Measurements from ENCODE around the gene NAALADL2.

NAALADL2 gene

GRCh38 chr3:175001091-175001490, 142.0 kb downstream of the NAALADL2 start:
- no peak for DNase-seq

- no peak for DNase-seq
These were observed 143.6 kb downstream of the NAALADL2 start for GRCh38 chr3:175002732-175003143.

DNA sequence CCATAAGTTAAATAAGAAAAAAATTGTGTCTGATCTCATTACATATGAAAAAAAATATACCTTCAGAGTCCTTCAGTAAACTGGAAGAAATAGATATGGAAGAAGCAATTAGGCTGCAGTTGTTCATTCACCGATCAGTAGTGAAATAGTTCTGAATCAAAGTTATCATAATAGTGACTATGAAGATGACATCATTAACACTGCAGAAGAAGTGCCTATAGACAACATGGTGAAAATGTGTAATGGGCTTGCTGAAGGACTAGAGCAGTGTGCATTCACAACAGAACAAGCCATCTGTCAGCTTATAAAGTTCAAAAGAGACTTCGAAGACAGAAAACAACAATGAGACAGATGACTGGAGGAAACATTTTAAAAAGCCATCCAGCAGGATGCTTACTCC, 144.5 kb downstream of the NAALADL2 start:
- no peak for DNase-seq

- DNase-seq, result no peak
These were observed 146.1 kb downstream of the NAALADL2 start for GRCh38 chr3:175005193-175005592.

GRCh38 chr3:175005881-175006280, 146.7 kb downstream of the NAALADL2 start:
- DNase-seq, result no peak

DNA sequence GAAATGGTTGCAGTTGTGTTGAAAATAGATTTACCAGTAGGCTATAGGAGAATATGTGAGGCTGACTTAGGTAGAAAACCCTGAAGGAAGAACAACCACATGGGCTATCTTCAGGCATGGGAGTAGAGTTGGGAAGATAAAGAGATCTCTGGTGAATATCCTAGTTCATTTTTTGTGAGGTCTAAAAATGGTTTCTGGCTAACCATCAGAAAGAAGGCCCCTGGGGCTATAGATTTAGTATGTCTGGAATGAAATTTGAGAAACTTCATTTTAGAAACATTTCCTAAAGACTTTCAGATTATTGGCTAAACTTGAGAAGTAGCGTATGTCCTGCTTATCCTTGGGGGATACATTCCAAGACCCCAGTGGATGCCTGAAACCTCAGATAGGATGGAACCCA, 148.2 kb downstream of the NAALADL2 start:
- DNase-seq, result no peak

GRCh38 chr3:175009295-175009694, 150.2 kb downstream of the NAALADL2 start:
- no peak for DNase-seq

DNA sequence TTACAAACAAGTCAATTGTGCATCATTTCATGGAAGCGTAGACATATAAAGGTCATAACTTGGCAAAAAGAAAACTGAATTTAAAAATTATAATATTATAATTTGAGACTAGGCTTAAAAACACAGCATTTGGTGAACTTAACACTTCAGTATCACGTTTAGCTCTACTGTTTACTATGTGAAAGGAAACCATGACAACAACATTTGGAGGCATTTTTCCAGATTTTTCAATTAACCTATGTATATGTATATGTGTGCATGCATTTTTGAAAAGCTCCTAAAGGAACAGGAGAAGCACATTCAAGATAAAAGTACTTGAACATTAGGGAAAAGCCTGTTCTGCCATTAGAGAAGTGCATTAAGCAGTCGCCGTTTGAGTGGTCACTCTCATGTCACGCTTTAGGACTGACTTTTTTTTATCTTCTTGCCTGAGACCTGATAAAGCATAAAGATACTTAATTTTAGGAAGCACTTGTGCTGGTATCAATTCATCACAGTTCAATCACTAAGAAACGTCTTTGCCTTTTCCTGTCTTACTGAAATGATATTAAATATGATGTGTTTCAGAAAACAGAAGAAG, 156.0 kb downstream of the NAALADL2 start:
- DNase-seq, result no peak

- DNase-seq, result no peak
These were observed 160.0 kb downstream of the NAALADL2 start for GRCh38 chr3:175018946-175019727.

- no peak for DNase-seq
These were observed 161.0 kb downstream of the NAALADL2 start for GRCh38 chr3:175020101-175020500.

- DNase-seq, result no peak
These were observed 170.7 kb downstream of the NAALADL2 start for GRCh38 chr3:175029828-175030227.

DNA sequence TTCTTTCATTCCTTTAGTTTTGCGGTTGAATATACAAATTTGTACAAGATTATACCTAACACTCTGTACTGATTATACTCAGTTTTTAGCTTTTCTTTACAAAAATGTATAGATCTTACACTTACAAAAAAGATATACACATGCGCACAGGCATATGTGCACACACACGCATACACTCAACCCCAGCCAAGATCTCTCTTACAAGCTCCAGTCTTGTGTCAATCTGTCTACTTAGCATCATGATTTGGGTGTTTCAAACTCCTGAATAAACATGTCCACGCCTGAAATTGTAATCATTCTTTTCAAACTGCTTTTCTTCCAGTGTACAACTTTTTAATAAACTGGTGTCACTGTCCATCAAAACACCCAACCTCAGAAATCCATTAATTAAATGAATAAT, 180.7 kb downstream of the NAALADL2 start:
- no peak for DNase-seq

GRCh38 chr3:175041369-175041768, 182.2 kb downstream of the NAALADL2 start:
- DNase-seq, result no peak

DNA sequence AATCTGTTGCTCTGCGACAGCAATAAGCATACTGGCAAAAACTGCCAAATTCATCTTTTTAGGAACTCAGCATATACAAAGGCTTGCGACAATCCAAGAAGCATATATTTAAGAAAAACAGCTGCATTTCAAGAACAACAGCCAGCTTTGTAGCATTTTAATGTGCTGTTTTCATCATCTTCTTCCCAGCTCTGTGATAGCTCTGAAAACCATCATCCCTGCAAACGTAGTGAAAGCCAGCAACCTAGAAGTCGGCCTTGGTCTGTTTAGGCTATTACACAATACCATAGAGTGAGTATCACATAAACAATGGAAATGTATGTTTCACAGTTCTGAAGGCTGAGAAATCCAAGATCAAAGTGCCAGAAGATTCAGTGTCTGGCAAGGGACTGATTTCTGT, 187.5 kb downstream of the NAALADL2 start:
- DNase-seq, result no peak

GRCh38 chr3:175047786-175048185, 188.7 kb downstream of the NAALADL2 start:
- DNase-seq, result no peak

GRCh38 chr3:175057401-175057800, 198.3 kb downstream of the NAALADL2 start:
- DNase-seq, result no peak

DNA sequence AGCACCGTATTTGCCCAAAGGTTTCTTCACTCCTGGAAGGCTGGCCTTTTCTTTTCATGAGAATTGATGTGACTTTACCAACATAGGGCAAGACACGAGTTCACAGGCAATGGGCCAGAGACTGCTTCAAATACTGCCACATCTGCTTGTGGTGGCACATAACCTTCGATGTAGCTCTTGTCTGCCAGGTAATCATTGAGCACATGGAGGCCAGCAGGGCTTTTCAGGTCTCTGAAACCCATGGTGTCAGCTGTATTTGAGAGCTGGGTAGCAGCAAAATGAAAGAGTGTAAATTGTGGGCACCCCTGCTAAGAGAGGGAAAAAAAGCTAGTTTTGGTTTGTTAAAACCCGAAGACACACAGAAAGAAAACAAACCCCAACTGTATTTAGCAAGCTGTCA, 200.7 kb downstream of the NAALADL2 start:
- DNase-seq, result no peak

- no peak for DNase-seq
These were observed 206.4 kb downstream of the NAALADL2 start for GRCh38 chr3:175065497-175065896.

DNA sequence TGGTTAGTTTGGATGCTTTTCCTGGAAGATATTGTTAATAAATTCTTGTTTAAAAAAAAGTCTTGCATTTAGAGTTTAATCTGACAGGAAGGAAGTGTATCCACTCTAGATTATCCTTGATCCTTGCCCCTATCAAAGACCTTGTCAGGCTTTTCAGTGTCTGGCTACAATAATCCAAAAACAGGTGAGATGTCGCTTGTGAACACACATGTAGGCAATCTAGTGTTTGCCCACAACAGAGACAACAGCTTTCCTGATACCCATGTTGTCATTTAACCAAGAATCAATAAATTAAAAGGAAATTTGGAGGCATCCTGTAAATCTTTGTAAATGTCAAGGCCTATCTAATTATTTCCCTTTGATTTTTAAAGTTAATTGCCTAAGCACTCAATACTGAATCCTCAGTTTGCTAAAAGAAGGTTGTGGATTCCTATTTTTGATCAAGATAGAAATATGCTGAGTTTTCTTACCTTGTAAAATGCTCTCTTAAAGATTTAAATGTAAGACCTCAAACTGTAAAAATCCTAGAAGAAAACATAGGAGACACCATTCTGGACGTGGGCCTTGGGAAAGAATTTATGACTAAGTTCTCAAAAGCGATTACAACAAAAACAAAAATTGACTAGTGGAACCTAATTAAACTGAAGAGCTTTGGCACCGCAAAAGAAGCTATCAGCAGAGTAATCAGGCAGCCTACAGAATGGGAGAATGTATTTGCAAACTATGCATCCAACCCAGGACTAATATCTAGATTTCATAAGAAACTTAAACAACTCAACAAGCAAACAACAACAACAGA, 207.7 kb downstream of the NAALADL2 start:
- DNase-seq, result no peak

GRCh38 chr3:175068587-175068986, 209.5 kb downstream of the NAALADL2 start:
- no peak for DNase-seq

GRCh38 chr3:175070946-175071345, 211.8 kb downstream of the NAALADL2 start:
- no peak for DNase-seq

- DNase-seq, result no peak
These were observed 214.2 kb downstream of the NAALADL2 start for GRCh38 chr3:175073219-175073905.

- DNase-seq, result no peak
These were observed 216.1 kb downstream of the NAALADL2 start for GRCh38 chr3:175075269-175075668.
